ENCODE data around the gene TRIP4. TPM values are rescaled to one million over a fixed set of nuclear protein-coding genes. Genes with fewer than 3 reads are reported as not detected.

Gene TRIP4
- total RNA-seq, 1 donor from 2014 or later: 9.4 TPM

GRCh38 chr15:64444836-64445235, 57.2 kb downstream of the TRIP4 start:
- DNase-seq (ENCODE audit: low read depth): no peak
- no peak for TF ChIP-seq CTCF (conservative IDR thresholded peaks at IDR 0.05; ENCODE audit: low read depth, low read length)
- no peak overlapping the region for H3K4me3 ChIP-seq (ENCODE audit: low read depth, low read length)

GRCh38 chr15:64447536-64448315, 60.1 kb downstream of the TRIP4 start:
- no peak for TF ChIP-seq CTCF (conservative IDR thresholded peaks at IDR 0.05; ENCODE audit: low read depth, low read length)
- no peak overlapping the region for H3K4me3 ChIP-seq (ENCODE audit: low read depth, low read length)
- no peak for DNase-seq (ENCODE audit: low read depth)

- no peak for DNase-seq (ENCODE audit: low read depth)
- no peak overlapping the region for H3K4me3 ChIP-seq (ENCODE audit: low read depth, low read length)
- TF ChIP-seq CTCF (conservative IDR thresholded peaks at IDR 0.05; ENCODE audit: low read depth, low read length): no peak
These were observed 65.5 kb downstream of the TRIP4 start for GRCh38 chr15:64452988-64453688.

GRCh38 chr15:64453689-64454037, 66.0 kb downstream of the TRIP4 start:
- TF ChIP-seq CTCF (conservative IDR thresholded peaks at IDR 0.05; ENCODE audit: low read depth, low read length): no peak
- no peak for DNase-seq (ENCODE audit: low read depth)
- H3K4me3 ChIP-seq (ENCODE audit: low read depth, low read length): no peak overlapping the region

- DNase-seq (ENCODE audit: low read depth): no peak
- no peak overlapping the region for H3K4me3 ChIP-seq (ENCODE audit: low read depth, low read length)
- no peak for TF ChIP-seq CTCF (conservative IDR thresholded peaks at IDR 0.05; ENCODE audit: low read depth, low read length)
These were observed 66.6 kb downstream of the TRIP4 start for GRCh38 chr15:64454282-64454681.

GRCh38 chr15:64455961-64456371, 68.3 kb downstream of the TRIP4 start:
- no peak for TF ChIP-seq CTCF (conservative IDR thresholded peaks at IDR 0.05; ENCODE audit: low read depth, low read length)
- H3K4me3 ChIP-seq (ENCODE audit: low read depth, low read length): no peak overlapping the region
- DNase-seq (ENCODE audit: low read depth): no peak

All from epithelial cell of proximal tubule (primary cell).